Neural cell (in vitro differentiated cells): ENCODE measurements around the gene MRPS12. TPM values are rescaled to one million over a fixed set of nuclear protein-coding genes. Genes with fewer than 3 reads are reported as not detected.

Experiments
- H2AFZ ChIP-seq: fragments of 200-600, 300-800 bp; sonication (generic), shearing (Covaris generic); 2 replicates; pipeline ENCODE4 v1.6.0; 2014; ENCODE audit warnings: low read depth, mild to moderate bottlenecking, antibody characterized with exemption, low read length, moderate library complexity
- H3F3A ChIP-seq: fragments of 200-600 bp; shearing (Covaris generic); 2 replicates; pipeline ENCODE4 v1.6.1; 2016; ENCODE audit warnings: mild to moderate bottlenecking, moderate library complexity, mixed read lengths, antibody characterized with exemption, low read length; ENCODE audit not compliant: insufficient read depth, poor library complexity, severe bottlenecking
- H3K27ac ChIP-seq: fragments of 200-600, 300-800 bp; sonication (generic), shearing (Covaris generic); 2 replicates; pipeline ENCODE4 v1.5.1; 2014; ENCODE audit warnings: mild to moderate bottlenecking, low read length, moderate library complexity
- H3K27me3 ChIP-seq: fragments of 300-800, 200-600 bp; sonication (generic), shearing (Covaris generic); 2 replicates; pipeline ENCODE4 v1.6.0; 2014; ENCODE audit warnings: mild to moderate bottlenecking, low read depth, low read length, moderate library complexity; ENCODE audit not compliant: insufficient read depth
- H3K36me3 ChIP-seq: fragments of 300-800, 200-600 bp; sonication (generic), shearing (Covaris generic); 2 replicates; pipeline ENCODE4 v1.5.1; 2014; ENCODE audit warnings: mild to moderate bottlenecking, antibody characterized with exemption, low read length, moderate library complexity; ENCODE audit not compliant: insufficient read depth
- H3K4me2 ChIP-seq: fragments of 300-800, 200-600 bp; sonication (generic), shearing (Covaris generic); 2 replicates; pipeline ENCODE4 v1.6.0; 2014; ENCODE audit warnings: mild to moderate bottlenecking, low read length
- H3K4me3 ChIP-seq: fragments of 300-800, 200-600 bp; sonication (generic), shearing (Covaris generic); 2 replicates; pipeline ENCODE4 v1.5.1; 2014; ENCODE audit warnings: mild to moderate bottlenecking, low read length, moderate library complexity
- H3K79me2 ChIP-seq: fragments of 200-600 bp; shearing (Covaris generic); replicated peaks from 2 replicates; pipeline ENCODE4 v1.6.0; 2014; ENCODE audit warnings: mild to moderate bottlenecking, low read length, moderate library complexity; ENCODE audit not compliant: insufficient read depth
- H3K9ac ChIP-seq: fragments of 300-800, 200-600 bp; sonication (generic), shearing (Covaris generic); 2 replicates; pipeline ENCODE4 v1.6.1; 2016; ENCODE audit warnings: mild to moderate bottlenecking, low read length, mixed read lengths
- H3K9me2 ChIP-seq: fragments of 200-600 bp; shearing (Covaris generic); 2 replicates; pipeline ENCODE4 v1.6.1; 2016; ENCODE audit warnings: mild to moderate bottlenecking, low read length, mixed read lengths; ENCODE audit not compliant: insufficient read depth
- H3K9me3 ChIP-seq: fragments of 200-600, 300-800 bp; sonication (generic), shearing (Covaris generic); 2 replicates; pipeline ENCODE4 v1.6.1; 2016; ENCODE audit warnings: mild to moderate bottlenecking, mixed run types, low read length, moderate library complexity, mixed read lengths
- H4K20me1 ChIP-seq: fragments of 200-600 bp; shearing (Covaris generic); 2 replicates; pipeline ENCODE4 v1.6.1; 2016; ENCODE audit warnings: mild to moderate bottlenecking, mixed run types; ENCODE audit not compliant: insufficient read depth
- CTCF ChIP-seq: fragments of 450-650 bp; IDR thresholded peaks from 2 replicates; pipeline ENCODE4 v1.5.1; 2014; ENCODE audit warnings: antibody characterized with exemption, mild to moderate bottlenecking, moderate library complexity; ENCODE audit not compliant: poor library complexity, severe bottlenecking
- EP300 ChIP-seq: fragments of 450-650 bp; conservative IDR thresholded peaks from 2 replicates; pipeline ENCODE4 v1.6.1; 2014; ENCODE audit warnings: antibody characterized with exemption, mild to moderate bottlenecking, moderate library complexity; ENCODE audit not compliant: poor library complexity, severe bottlenecking
- EZH2 ChIP-seq: fragments of 200-600, 300-800 bp; shearing (Covaris generic), sonication (generic); IDR thresholded peaks from 2 replicates; pipeline ENCODE4 v1.6.1; 2014; ENCODE audit warnings: antibody characterized with exemption, low read length, borderline replicate concordance, mild to moderate bottlenecking; ENCODE audit not compliant: insufficient read depth, poor library complexity, severe bottlenecking
- MXI1 ChIP-seq: fragments of 450-650 bp; conservative IDR thresholded peaks from 2 replicates; pipeline ENCODE4 v1.6.1; 2014; ENCODE audit warnings: antibody characterized with exemption, mild to moderate bottlenecking; ENCODE audit not compliant: poor library complexity, severe bottlenecking
- POLR2AphosphoS5 ChIP-seq: IDR thresholded peaks from 2 replicates; pipeline ENCODE4 v1.6.1; 2012
- RAD21 ChIP-seq: fragments of 450-650 bp; conservative IDR thresholded peaks from 2 replicates; pipeline ENCODE4 v1.6.1; 2014; ENCODE audit warnings: antibody characterized with exemption, mild to moderate bottlenecking, moderate library complexity
- SMC3 ChIP-seq: fragments of 450-650 bp; conservative IDR thresholded peaks from 2 replicates; pipeline ENCODE4 v1.6.1; 2014; ENCODE audit warnings: antibody characterized with exemption, mild to moderate bottlenecking, moderate library complexity; ENCODE audit not compliant: poor library complexity
- TAF1 ChIP-seq: IDR thresholded peaks from 2 replicates; pipeline ENCODE4 v1.6.1; 2012; ENCODE audit warnings: low read depth
- polyA plus RNA-seq: library from polyadenylated mRNA; depleted of rRNA; stranded (reverse); fragments of >200 nt; gene quantifications from 2 replicates; pipeline ENCODE4 v1.2.3, GENCODE V29; 2014
- TF ChIP-seq, protein P1 (sequence below): IDR thresholded peaks from 2 replicates; pipeline ENCODE4 v1.6.1; 2012; ENCODE audit warnings: borderline replicate concordance

Gene MRPS12
- polyA plus RNA-seq, 1 donor from 2014 or later = 30.0 TPM

- peak within 1 kb of the TSS; percentile 82 for H3K27ac ChIP-seq
- H3K4me3 ChIP-seq = peak within 1 kb of the TSS; percentile 83
- H3K9me2 ChIP-seq = no peaks in the 10 kb centered on the region
- peak within 1 kb of the TSS; percentile 99 for H3K4me2 ChIP-seq
- H2AFZ ChIP-seq = peak within 1 kb of the TSS; percentile 87
- peak within 1 kb of the TSS; percentile 76 for H3K9ac ChIP-seq
- no peaks in the 10 kb centered on the region for H4K20me1 ChIP-seq
- no peaks in the 10 kb centered on the region for H3K79me2 ChIP-seq
- H3F3A ChIP-seq = no peaks in the 10 kb centered on the region
- TF ChIP-seq SMC3 (peak; percentile 44), EP300 (peak; percentile 57), RAD21 (peak; percentile 13), EZH2 (no peak), TAF1 (peak; percentile 41), CTCF (peak; percentile 55), POLR2AphosphoS5 (peak; percentile 81), MXI1 (peak; percentile 81)
- TF ChIP-seq, protein P1, sequence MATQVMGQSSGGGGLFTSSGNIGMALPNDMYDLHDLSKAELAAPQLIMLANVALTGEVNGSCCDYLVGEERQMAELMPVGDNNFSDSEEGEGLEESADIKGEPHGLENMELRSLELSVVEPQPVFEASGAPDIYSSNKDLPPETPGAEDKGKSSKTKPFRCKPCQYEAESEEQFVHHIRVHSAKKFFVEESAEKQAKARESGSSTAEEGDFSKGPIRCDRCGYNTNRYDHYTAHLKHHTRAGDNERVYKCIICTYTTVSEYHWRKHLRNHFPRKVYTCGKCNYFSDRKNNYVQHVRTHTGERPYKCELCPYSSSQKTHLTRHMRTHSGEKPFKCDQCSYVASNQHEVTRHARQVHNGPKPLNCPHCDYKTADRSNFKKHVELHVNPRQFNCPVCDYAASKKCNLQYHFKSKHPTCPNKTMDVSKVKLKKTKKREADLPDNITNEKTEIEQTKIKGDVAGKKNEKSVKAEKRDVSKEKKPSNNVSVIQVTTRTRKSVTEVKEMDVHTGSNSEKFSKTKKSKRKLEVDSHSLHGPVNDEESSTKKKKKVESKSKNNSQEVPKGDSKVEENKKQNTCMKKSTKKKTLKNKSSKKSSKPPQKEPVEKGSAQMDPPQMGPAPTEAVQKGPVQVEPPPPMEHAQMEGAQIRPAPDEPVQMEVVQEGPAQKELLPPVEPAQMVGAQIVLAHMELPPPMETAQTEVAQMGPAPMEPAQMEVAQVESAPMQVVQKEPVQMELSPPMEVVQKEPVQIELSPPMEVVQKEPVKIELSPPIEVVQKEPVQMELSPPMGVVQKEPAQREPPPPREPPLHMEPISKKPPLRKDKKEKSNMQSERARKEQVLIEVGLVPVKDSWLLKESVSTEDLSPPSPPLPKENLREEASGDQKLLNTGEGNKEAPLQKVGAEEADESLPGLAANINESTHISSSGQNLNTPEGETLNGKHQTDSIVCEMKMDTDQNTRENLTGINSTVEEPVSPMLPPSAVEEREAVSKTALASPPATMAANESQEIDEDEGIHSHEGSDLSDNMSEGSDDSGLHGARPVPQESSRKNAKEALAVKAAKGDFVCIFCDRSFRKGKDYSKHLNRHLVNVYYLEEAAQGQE = peak; percentile 18
- no peaks in the 10 kb centered on the region for H3K9me3 ChIP-seq
- H3K27me3 ChIP-seq = no peaks in the 10 kb centered on the region
- no peaks in the 10 kb centered on the region for H3K36me3 ChIP-seq
Observed at GRCh38 chr19:38899447-38900201, 31.1 kb upstream of the MRPS12 start, which contains the start of the genes NFKBIB and SIRT2. NFKBIB (plus strand) TSS chr19:38899969; CDS start chr19:38900033, 64 bp downstream. SIRT2 (minus strand) TSS chr19:38899618; CDS start chr19:38899521, 97 bp downstream.

- H3F3A ChIP-seq = no peaks in the 10 kb centered on the region
- peak overlapping the region; percentile 87 for H2AFZ ChIP-seq
- no peaks in the 10 kb centered on the region for H3K79me2 ChIP-seq
- H3K4me3 ChIP-seq = peak overlapping the region; percentile 83
- TF ChIP-seq POLR2AphosphoS5 (peak; percentile 36), CTCF (no peak), SMC3 (peak; percentile 14), TAF1 (peak; percentile 17)
- no peaks in the 10 kb centered on the region for H3K27me3 ChIP-seq
- H3K4me2 ChIP-seq = peak overlapping the region; percentile 97
- peak overlapping the region; percentile 82 for H3K27ac ChIP-seq
- H3K9me3 ChIP-seq = no peaks in the 10 kb centered on the region
- H3K9me2 ChIP-seq = no peaks in the 10 kb centered on the region
- H4K20me1 ChIP-seq = no peaks in the 10 kb centered on the region
- H3K9ac ChIP-seq = peak overlapping the region; percentile 74
- H3K36me3 ChIP-seq = no peaks in the 10 kb centered on the region
Observed at GRCh38 chr19:38900202-38900629, 30.5 kb upstream of the MRPS12 start.
